Adrenal gland (tissue), 5 donors: ENCODE measurements around the gene MGRN1.

ENCODE experiments used
- POLR2A ChIP-seq, 2 donors: fragments of 450-650 bp; IDR thresholded peaks; one replicate each; pipeline ENCODE4 v1.6.1; 2017; ENCODE audit warnings: antibody characterized with exemption in 2 of 2, mild to moderate bottlenecking in 2 of 2, moderate library complexity in 1 of 2
- TF ChIP-seq, protein P1 (sequence below), 6 experiments: fragments of 450-650 bp in 4 of 6; fragments of 200-600 bp in 2 of 6; sonication (generic) in 1 of 6; IDR thresholded peaks; 1 replicate in 5 of 6; 2 replicates in 1 of 6; pipeline versions ENCODE4 v1.5.1 to v1.8.0; 2016 to 2021; ENCODE audit warnings: antibody characterized with exemption in 6 of 6, mild to moderate bottlenecking in 2 of 6, moderate library complexity in 1 of 6
- donor health status: DM: no; HTN: no; CAD: no.

DNA sequence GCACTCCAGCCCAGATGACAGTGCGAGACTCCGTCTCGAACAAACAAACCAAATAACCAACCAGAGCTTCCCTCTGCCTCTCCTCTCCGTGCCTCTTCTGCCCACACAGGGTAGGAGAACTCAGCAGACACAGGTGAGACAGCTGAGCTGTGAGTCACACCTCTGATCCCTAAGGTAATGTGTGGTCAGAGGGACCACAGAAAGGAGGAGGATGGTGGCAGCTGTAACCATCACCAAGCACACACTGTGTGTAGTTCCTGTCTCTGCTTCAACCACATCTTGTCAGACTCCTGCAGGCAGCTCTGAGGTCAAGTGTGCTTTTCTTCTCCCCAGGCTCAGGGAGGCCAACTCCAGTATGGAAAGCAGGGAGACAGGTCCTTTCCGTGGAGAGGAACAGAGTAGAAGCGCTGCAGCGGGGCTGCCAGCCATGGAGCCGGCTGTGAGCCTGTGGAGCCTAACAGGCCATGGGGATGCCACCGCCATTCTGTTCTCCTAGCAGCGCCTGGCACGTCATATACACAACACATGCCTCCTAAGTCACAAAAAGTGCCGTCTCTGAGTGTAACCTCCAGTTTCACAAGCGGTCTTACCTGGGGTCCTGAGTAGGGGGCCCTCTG is 75.9 kb downstream of the MGRN1 start:
- TF ChIP-seq, protein P1, sequence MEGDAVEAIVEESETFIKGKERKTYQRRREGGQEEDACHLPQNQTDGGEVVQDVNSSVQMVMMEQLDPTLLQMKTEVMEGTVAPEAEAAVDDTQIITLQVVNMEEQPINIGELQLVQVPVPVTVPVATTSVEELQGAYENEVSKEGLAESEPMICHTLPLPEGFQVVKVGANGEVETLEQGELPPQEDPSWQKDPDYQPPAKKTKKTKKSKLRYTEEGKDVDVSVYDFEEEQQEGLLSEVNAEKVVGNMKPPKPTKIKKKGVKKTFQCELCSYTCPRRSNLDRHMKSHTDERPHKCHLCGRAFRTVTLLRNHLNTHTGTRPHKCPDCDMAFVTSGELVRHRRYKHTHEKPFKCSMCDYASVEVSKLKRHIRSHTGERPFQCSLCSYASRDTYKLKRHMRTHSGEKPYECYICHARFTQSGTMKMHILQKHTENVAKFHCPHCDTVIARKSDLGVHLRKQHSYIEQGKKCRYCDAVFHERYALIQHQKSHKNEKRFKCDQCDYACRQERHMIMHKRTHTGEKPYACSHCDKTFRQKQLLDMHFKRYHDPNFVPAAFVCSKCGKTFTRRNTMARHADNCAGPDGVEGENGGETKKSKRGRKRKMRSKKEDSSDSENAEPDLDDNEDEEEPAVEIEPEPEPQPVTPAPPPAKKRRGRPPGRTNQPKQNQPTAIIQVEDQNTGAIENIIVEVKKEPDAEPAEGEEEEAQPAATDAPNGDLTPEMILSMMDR (IDR thresholded peaks at IDR 0.05) = no peak
- no peak for TF ChIP-seq POLR2A (IDR thresholded peaks at IDR 0.05)
